HL-60 (cell line): ENCODE results near the gene NPPA.

ENCODE experiments used
- CTCF ChIP-seq: IDR thresholded peaks from one replicate; pipeline ENCODE4 v1.5.1; 2011; ENCODE audit warnings: low read length, control low read depth, inconsistent platforms; ENCODE audit not compliant: insufficient read depth
- POLR2AphosphoS5 ChIP-seq: IDR thresholded peaks from 2 replicates; pipeline ENCODE4 v1.6.1; 2012; ENCODE audit warnings: low read depth

DNA sequence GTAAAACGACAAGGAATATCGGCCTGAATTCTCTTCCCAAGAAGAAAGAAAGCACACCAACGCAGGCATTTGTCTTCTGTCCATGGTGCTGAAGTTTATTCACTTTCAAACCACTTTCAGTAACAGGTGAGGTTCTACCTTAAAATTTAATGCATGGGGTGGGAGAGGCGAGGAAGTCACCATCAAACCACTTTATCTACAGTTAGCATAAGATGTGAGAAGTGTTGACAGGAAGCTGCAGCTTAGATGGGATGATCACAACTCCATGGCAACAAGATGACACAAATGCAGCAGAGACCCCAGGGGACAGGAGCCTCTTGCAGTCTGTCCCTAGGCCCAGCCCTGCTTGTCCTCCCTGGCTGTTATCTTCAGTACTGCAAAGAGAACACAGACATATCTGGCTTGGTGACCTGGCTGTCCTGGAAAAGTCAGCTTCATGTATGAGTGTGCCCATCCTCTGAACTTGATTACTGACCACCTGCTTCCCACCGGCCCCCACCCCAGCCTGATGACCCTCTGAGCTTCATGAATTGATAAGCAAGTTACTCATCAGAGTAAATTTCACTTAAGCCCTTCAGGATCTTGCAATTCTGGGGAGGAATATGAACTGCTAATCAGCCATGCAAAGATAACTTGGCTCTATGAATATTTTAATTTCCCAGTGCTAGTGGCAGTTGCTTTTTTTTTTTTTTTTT lies 1.8 kb downstream of the NPPA start:
- TF ChIP-seq CTCF = no peak
- no peak for TF ChIP-seq POLR2AphosphoS5
